SJSA1 (cell line): ENCODE results near the gene C12orf54. TPM values are rescaled to one million over a fixed set of nuclear protein-coding genes. Genes with fewer than 3 reads are reported as not detected.
"Not testable (repeated sequence)": the region's sequence is repeated elsewhere in the genome, so short reads cannot be mapped to it uniquely, and the experiment has no call there.

ENCODE experiments used
- DNase-seq, 2 experiments: peaks; one replicate each; pipeline ENCODE4 v3.0.0-alpha.2; 2015 to 2020; ENCODE audit warnings: low spot score in 2 of 2, low read depth in 1 of 2
- H3K27ac ChIP-seq: fragments of 250-450 bp; sonication (Bioruptor Pico); 2 replicates; pipeline ENCODE4 v1.5.1; 2020; ENCODE audit warnings: mild to moderate bottlenecking, moderate library complexity
- H3K27me3 ChIP-seq: fragments of 250-450 bp; sonication (Bioruptor Pico); replicated peaks from 2 replicates; pipeline ENCODE4 v1.5.1; 2020; ENCODE audit warnings: mild to moderate bottlenecking, moderate library complexity
- H3K36me3 ChIP-seq: fragments of 250-450 bp; sonication (Bioruptor Pico); 2 replicates; pipeline ENCODE4 v1.5.1; 2020; ENCODE audit warnings: mild to moderate bottlenecking
- H3K4me1 ChIP-seq: fragments of 250-450 bp; sonication (Bioruptor Pico); replicated peaks from 2 replicates; pipeline ENCODE4 v1.6.1; 2021; ENCODE audit warnings: mild to moderate bottlenecking
- H3K4me3 ChIP-seq: fragments of 250-450 bp; sonication (Bioruptor Pico); 2 replicates; pipeline ENCODE4 v1.5.1; 2020; ENCODE audit warnings: mild to moderate bottlenecking
- H3K9me3 ChIP-seq: fragments of 250-450 bp; sonication (Bioruptor Pico); replicated peaks from 2 replicates; pipeline ENCODE4 v1.5.1; 2020; ENCODE audit warnings: mild to moderate bottlenecking
- total RNA-seq: library from RNA; depleted of rRNA; stranded (reverse); fragments of >200 nt; shearing (Covaris generic); gene quantifications from 2 replicates; pipeline ENCODE4 v1.2.3, GENCODE V29; 2014; rRNA removed

The C12orf54 gene
- total RNA-seq: 0.53 TPM in 1 of 2 replicates, not detected in the other

GRCh38 chr12:48482198-48482597 lies at the start of gene C12orf54:
TSS of gene C12orf54 (plus strand) at chr12:48482498. CDS start at chr12:48483297, 799 bp downstream.
- Histone ChIP-seq H3K9me3 (no peaks in the 10 kb centered on the region), H3K27ac (no peak within 1 kb of the TSS), H3K27me3 (no peaks in the 10 kb centered on the region), H3K36me3 (no peaks in the 10 kb centered on the region), H3K4me3 (no peak within 1 kb of the TSS), H3K4me1 (no peaks in the 10 kb centered on the region)
- no peak for DNase-seq

GRCh38 chr12:48434016-48434415 lies 48.3 kb upstream of the C12orf54 start:
- not testable (repeated sequence) for H3K9me3 ChIP-seq, H3K4me1 ChIP-seq, H3K27ac ChIP-seq, DNase-seq, H3K27me3 ChIP-seq, H3K36me3 ChIP-seq, H3K4me3 ChIP-seq

GRCh38 chr12:48441069-48441468 lies 41.2 kb upstream of the C12orf54 start:
- Histone ChIP-seq H3K9me3 (no peaks in the 10 kb centered on the region), H3K4me1 (no peaks in the 10 kb centered on the region), H3K27ac (no peak overlapping the region), H3K27me3 (no peaks in the 10 kb centered on the region), H3K4me3 (no peak overlapping the region), H3K36me3 (no peaks in the 10 kb centered on the region)
- no peak for DNase-seq

GRCh38 chr12:48442179-48442847 lies 40.0 kb upstream of the C12orf54 start:
- Histone ChIP-seq H3K4me3 (no peak overlapping the region), H3K27me3 (no peaks in the 10 kb centered on the region), H3K36me3 (no peaks in the 10 kb centered on the region), H3K4me1 (no peaks in the 10 kb centered on the region), H3K27ac (no peak overlapping the region), H3K9me3 (no peaks in the 10 kb centered on the region)
- DNase-seq: no peak

GRCh38 chr12:48445538-48445937 lies 36.8 kb upstream of the C12orf54 start:
- no peaks in the 10 kb centered on the region for H3K4me1 ChIP-seq
- no peaks in the 10 kb centered on the region for H3K27me3 ChIP-seq
- no peak overlapping the region for H3K27ac ChIP-seq
- H3K9me3 ChIP-seq: no peaks in the 10 kb centered on the region
- H3K4me3 ChIP-seq: no peak overlapping the region
- no peak for DNase-seq
- H3K36me3 ChIP-seq: no peaks in the 10 kb centered on the region

GRCh38 chr12:48446161-48446776 lies 36.0 kb upstream of the C12orf54 start:
- H3K36me3 ChIP-seq: no peaks in the 10 kb centered on the region
- H3K4me3 ChIP-seq: no peak overlapping the region
- H3K27me3 ChIP-seq: no peaks in the 10 kb centered on the region
- H3K27ac ChIP-seq: no peak overlapping the region
- H3K9me3 ChIP-seq: no peaks in the 10 kb centered on the region
- no peaks in the 10 kb centered on the region for H3K4me1 ChIP-seq
- DNase-seq: no peak

GRCh38 chr12:48447755-48448154 lies 34.5 kb upstream of the C12orf54 start:
- Histone ChIP-seq H3K4me1 (no peaks in the 10 kb centered on the region), H3K27me3 (no peaks in the 10 kb centered on the region), H3K9me3 (no peaks in the 10 kb centered on the region), H3K36me3 (no peaks in the 10 kb centered on the region), H3K27ac (no peak overlapping the region), H3K4me3 (no peak overlapping the region)
- no peak for DNase-seq

GRCh38 chr12:48451372-48451771 lies 30.9 kb upstream of the C12orf54 start:
- Histone ChIP-seq H3K27ac (no peak overlapping the region), H3K27me3 (no peaks in the 10 kb centered on the region), H3K4me1 (no peaks in the 10 kb centered on the region), H3K36me3 (no peaks in the 10 kb centered on the region), H3K9me3 (no peaks in the 10 kb centered on the region), H3K4me3 (no peak overlapping the region)
- no peak for DNase-seq

GRCh38 chr12:48452961-48453360 lies 29.3 kb upstream of the C12orf54 start:
- H3K9me3 ChIP-seq, H3K4me1 ChIP-seq, H3K27me3 ChIP-seq, H3K36me3 ChIP-seq, H3K27ac ChIP-seq, DNase-seq, H3K4me3 ChIP-seq: not testable (repeated sequence)

- Histone ChIP-seq H3K4me1 (no peaks in the 10 kb centered on the region), H3K36me3 (no peaks in the 10 kb centered on the region), H3K27ac (no peak overlapping the region), H3K4me3 (no peak overlapping the region), H3K9me3 (no peaks in the 10 kb centered on the region), H3K27me3 (no peaks in the 10 kb centered on the region)
- no peak for DNase-seq
These were observed 27.6 kb upstream of the C12orf54 start for GRCh38 chr12:48454667-48455066.

- DNase-seq: no peak
- Histone ChIP-seq H3K36me3 (no peaks in the 10 kb centered on the region), H3K27me3 (no peaks in the 10 kb centered on the region)
These were observed 27.2 kb upstream of the C12orf54 start for GRCh38 chr12:48455116-48455515.

GRCh38 chr12:48459259-48459658 lies 23.0 kb upstream of the C12orf54 start:
- DNase-seq: no peak
- H3K4me3 ChIP-seq: no peak overlapping the region
- H3K27me3 ChIP-seq: no peaks in the 10 kb centered on the region
- no peaks in the 10 kb centered on the region for H3K9me3 ChIP-seq
- no peaks in the 10 kb centered on the region for H3K36me3 ChIP-seq
- H3K4me1 ChIP-seq: no peaks in the 10 kb centered on the region
- H3K27ac ChIP-seq: no peak overlapping the region

More at GRCh38 chr12:48455116-48455515, 27.2 kb upstream of the C12orf54 start:
- Histone ChIP-seq H3K27ac (no peak overlapping the region), H3K4me3 (no peak overlapping the region), H3K9me3 (no peaks in the 10 kb centered on the region), H3K4me1 (no peaks in the 10 kb centered on the region)

- not testable (repeated sequence) for H3K4me1 ChIP-seq, H3K9me3 ChIP-seq, DNase-seq, H3K36me3 ChIP-seq, H3K27me3 ChIP-seq, H3K4me3 ChIP-seq, H3K27ac ChIP-seq
These were observed 13.3 kb upstream of the C12orf54 start for GRCh38 chr12:48469027-48469426.

GRCh38 chr12:48472259-48472658 lies 10.0 kb upstream of the C12orf54 start, which contains the start of gene ANP32D:
TSS of gene ANP32D (plus strand) at chr12:48472559. CDS start at chr12:48472665, 106 bp downstream.
- Histone ChIP-seq H3K4me3 (no peak within 1 kb of the TSS), H3K27ac (no peak within 1 kb of the TSS), H3K27me3 (no peaks in the 10 kb centered on the region), H3K36me3 (no peaks in the 10 kb centered on the region), H3K4me1 (no peaks in the 10 kb centered on the region), H3K9me3 (0 out of 2 replicates have a peak, but pooled peaks cover 3% of the 10 kb centered on the region)
- no peak for DNase-seq
